ENCODE measurements around the gene ANKRD63.

Gene ANKRD63

GRCh38 chr15:40254452-40254851 is 28.4 kb downstream of the ANKRD63 start:
- DNase-seq: no peak

- no peak for DNase-seq
Measured at GRCh38 chr15:40253167-40253790, 29.6 kb downstream of the ANKRD63 start.

GRCh38 chr15:40252438-40253166 is 30.3 kb downstream of the ANKRD63 start:
- DNase-seq: no peak

GRCh38 chr15:40252141-40252437 is 30.8 kb downstream of the ANKRD63 start:
- DNase-seq: no peak

- DNase-seq: no peak
Measured at GRCh38 chr15:40251486-40252140, 31.3 kb downstream of the ANKRD63 start.

GRCh38 chr15:40250771-40251483 is 31.9 kb downstream of the ANKRD63 start:
- DNase-seq: no peak

GRCh38 chr15:40250304-40250656 is 32.6 kb downstream of the ANKRD63 start:
- DNase-seq: no peak

GRCh38 chr15:40249477-40250303 is 33.2 kb downstream of the ANKRD63 start:
- DNase-seq: no peak

- no peak for DNase-seq
Measured at GRCh38 chr15:40248006-40248783, 34.7 kb downstream of the ANKRD63 start.

GRCh38 chr15:40247406-40247971 is 35.4 kb downstream of the ANKRD63 start:
- no peak for DNase-seq

GRCh38 chr15:40246496-40247280 is 36.2 kb downstream of the ANKRD63 start:
- DNase-seq: no peak

GRCh38 chr15:40245666-40246450 is 37.0 kb downstream of the ANKRD63 start:
- DNase-seq: no peak

GRCh38 chr15:40244961-40245523 is 37.8 kb downstream of the ANKRD63 start:
- DNase-seq: no peak

GRCh38 chr15:40243126-40243810 is 39.6 kb downstream of the ANKRD63 start:
- no peak for DNase-seq

- no peak for DNase-seq
Measured at GRCh38 chr15:40242601-40243000, 40.3 kb downstream of the ANKRD63 start.

- no peak for DNase-seq
Measured at GRCh38 chr15:40242213-40242599, 40.7 kb downstream of the ANKRD63 start.

GRCh38 chr15:40241269-40242212 is 41.3 kb downstream of the ANKRD63 start:
- DNase-seq: no peak
